HG02610 (cell line): ENCODE results near the gene XPC.
"Not testable (repeated sequence)": the region's sequence is repeated elsewhere in the genome, so short reads cannot be mapped to it uniquely, and the experiment has no call there.

Experiments
- ATAC-seq: cut with Tn5 transposase; IDR thresholded peaks from one replicate; pipeline ENCODE4 v1.9.1; 2021; ENCODE audit warnings: mild to moderate bottlenecking, moderate library complexity; ENCODE audit not compliant: unreplicated experiment

XPC gene

DNA sequence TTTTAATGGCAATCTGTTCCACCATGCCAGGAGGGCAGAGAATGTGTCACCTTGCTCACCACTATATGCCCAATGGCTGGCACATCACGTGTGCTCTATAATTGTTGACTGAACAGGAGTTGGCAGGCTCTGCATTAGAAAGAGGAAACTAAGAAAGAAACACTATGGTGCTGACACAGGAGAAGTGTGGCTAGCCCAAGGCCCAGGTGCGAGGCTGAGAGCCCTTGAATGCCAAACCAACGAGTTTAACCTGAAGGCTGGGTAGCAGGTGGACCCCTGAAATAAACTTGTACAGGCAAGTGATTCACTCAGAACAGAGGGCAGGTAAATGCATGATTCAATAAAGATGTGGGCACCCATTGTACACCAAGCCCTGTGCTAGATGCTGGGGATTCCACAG, 56.1 kb downstream of the XPC start:
- ATAC-seq = no peak

DNA sequence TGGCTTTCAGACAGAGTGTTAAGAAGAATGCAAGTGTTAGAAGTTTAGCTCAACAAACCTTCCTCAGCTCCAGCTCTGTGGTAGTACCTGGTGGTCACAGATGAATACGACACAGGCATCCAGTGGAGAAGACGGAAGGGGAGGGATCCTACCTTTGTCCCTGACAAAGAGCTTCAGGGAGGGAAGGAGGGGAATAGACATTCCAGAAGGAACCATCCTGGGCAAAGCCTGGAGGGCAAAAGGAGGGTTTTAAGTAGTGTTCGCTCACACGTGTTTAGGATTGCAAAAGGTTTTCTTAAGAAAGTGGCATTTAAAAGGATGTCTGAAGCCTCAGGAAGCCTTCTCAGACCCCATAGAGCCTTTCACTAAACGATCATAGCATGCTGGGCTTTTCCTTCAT, 56.5 kb downstream of the XPC start:
- no peak for ATAC-seq

DNA sequence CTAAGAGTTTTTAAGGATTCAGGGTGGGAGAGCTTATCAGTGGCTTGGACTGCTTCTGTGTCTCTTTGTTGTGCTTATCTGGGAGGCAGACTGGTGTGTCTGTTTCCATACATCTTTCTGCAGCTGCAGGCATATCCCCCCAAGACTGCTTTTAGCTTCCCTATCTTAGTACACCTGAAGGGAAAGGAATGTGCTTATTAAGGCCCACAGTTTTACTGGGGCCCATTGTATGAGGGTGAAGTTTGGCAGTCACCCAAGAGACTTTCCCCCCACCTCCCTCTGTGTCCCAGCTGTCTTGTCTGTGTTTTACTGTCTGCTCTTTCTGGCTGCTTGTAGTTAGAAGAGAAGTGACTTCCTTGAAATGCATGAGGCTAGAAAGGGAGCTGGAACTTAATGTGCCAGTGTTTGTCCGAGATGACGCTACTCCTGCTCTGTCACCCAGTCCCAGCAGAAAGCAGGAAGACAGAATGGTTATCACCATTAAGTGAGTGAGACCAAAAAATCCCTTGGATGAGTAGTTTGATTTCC, 57.4 kb downstream of the XPC start:
- ATAC-seq = not testable (repeated sequence)

DNA sequence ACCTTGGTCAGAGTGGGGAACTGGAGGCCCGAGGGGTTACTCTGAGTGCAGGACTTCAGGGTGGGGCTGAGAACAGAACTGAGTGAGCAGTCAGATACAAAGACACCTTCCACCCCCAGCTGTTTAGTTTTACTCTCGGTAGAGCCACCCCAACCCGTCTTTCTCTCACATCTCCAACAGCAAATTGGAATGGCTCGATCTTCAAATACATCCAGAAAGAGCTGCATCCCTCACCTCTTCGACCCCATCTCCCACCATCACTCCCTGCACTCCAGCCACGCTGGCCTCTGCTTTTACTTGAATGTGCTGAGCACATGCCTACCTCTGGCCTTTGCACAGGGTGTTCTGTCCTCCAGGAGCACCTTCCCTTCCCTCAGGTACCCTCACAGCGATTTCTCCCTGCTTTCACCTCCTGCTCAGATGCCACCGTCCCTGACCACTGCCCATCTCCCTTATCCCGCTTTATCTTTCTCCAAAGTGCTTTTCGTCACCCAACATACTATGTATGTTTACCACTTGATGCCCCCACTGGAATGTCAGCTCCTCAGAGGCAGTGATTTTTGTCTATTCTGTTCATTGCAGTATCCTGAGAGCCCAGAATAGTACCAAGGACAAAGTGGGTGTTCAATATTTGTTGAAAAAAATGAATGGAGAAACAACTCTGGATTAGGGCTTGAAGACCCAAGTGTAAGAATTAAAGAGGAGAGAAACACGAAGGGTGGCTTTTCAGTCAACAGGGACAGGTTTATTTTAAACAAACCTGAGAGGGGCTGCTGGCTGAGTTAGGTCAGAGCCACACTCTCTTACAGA, 58.1 kb downstream of the XPC start:
- no peak for ATAC-seq

DNA sequence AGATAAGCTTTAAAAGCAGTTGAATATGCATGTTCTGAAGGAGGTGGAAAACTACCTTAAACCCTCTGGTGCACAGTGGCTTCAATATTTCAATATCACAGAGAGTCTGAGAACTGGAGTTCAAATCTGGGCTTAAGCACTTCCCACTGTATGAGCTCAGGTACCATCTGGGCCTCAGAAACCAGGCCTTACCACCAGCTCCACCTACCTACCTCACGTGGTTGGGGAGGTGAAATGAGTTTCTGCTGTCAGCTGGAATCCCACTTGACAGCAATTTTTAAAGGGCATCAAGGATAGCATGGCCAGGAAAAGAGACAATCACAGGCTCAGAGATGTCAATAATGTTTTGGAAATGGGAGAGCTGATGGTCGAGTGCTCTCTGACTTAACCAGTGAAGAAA, 58.8 kb downstream of the XPC start:
- ATAC-seq = no peak

DNA sequence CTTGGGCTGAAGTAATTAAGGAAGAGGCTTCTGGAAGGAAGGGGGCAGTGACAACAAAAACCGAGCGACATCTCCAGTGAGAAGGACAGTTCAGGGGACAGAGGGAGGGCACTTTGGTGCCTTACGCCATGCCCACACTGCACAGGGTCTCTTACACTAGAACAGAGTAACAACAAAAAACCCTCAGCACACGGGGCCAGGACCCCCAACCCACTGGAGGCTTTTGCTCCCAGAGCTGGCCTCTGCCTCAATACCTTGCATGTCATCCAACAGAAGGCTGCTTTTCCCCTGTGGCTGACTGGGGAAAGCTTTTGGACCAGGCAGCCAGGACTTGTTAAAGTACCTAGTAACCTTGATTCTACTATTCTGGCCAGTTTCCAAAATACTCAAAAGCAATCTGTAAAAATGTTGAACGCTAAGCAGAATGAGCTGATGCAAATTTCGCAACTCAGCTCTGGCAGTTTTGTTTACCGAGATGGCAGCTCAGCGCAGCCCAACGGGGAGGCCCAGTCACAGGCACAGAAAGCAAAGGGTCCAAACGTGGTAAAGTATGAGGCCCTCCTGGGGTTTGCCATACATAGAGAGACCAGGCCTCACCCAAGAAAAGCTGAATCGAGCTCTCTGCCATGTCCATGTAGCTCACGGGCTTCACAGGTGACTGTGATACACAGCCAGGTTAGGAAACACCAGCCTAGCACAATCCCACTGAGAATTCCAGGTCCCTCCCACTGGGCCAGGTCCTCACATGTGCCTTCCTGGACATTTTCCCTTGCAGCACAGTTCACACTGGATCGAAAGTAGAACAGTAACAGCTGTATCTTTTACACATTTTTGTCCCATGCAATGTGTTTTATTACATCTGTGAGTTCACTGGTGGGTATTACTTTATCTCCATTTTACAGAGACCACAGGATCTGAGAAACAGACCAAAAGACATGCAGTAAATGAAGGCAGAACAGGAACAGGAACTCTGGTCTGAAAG, 59.7 kb downstream of the XPC start:
- no peak for ATAC-seq

DNA sequence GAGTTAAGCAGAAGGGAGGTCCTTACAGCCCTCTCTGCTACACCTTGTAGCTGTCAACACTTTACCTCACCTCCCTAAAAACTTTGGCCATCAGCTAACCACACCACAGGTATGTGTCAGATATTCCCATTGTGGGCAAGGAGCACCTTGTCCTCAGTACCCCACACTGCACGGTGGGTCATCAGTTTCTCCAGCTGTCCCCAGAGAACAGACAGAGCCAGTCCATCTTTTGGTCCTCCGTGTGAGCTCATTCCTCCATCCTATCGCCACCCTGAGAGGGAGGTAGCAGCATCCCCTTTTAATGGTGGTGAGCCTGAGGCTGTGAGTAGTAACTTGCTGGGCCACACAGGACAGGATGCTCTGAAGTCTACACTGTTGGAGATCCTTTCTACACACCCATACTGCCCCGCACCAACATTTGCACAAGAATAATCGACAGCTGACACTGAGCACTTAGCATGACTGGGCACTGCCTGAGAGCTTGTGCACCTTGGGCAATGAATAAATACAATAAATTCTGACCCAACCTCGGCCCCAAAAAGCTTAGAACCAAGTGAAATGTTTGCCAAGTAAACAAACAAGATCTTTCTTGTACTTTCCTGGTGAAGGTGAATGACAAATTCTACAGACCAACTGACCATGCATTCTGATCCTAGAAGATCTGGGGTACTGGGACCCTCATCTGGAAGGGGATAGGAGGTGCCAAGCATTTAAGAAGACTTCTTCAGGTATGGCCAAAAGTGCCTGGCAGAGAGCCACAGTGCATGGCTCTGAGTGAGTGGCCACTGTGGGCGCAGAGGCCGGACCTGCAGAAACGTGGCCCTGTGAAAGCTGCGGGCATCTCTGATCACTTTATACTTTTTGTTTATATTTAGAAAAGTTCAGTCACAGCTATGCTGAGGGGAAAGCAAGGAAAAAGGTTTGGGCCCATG, 60.7 kb downstream of the XPC start:
- ATAC-seq = no peak

DNA sequence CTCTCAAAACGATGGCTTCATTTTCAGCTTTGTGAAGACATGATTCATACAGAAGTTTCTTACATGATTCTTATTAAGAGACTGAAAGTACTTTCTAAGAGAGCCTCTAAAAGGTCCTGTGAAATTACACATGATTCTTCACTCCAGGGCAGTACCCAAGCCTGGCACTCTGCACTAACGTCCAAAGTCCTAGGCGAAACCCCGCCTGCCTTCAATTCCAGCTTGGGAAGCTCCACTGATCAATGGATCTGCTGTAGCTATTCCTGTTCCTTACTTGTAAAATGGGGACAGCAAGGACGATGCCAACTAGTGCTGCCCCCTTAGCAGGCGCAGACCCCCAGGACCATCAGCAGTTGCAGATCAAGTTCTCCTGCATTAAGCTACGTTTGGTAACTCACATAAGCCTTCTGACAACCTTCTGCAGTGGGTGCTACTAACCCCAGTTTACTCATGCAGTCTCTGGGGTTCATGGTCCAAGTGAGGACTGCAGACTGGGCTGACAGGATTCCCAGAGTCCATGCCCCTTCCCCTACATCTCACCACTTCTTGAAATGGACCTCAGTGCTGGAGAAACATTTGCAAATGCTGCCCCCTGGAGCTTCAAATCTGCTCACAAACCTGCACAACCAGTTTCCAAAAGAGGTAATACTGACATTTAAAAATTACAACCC, 64.3 kb downstream of the XPC start:
- ATAC-seq = no peak

DNA sequence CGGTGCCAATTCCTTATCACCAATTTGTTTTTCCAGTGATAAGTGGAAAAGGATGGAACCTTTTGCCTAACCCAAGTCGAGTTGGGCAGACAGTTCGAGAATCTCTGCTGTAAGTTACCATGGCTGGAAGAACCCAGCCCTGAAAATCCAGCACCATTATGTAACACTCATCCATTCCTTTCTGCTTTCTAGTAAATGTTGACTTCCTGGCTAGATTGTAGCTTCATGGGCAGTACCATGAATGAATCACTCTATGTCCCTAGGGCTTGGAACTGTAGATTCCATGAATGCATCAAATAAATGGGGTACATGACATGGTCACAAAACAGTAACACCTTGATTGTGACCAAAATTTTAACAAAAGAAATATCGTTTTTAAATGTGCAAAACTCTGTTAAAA, 67.7 kb downstream of the XPC start:
- ATAC-seq = no peak

DNA sequence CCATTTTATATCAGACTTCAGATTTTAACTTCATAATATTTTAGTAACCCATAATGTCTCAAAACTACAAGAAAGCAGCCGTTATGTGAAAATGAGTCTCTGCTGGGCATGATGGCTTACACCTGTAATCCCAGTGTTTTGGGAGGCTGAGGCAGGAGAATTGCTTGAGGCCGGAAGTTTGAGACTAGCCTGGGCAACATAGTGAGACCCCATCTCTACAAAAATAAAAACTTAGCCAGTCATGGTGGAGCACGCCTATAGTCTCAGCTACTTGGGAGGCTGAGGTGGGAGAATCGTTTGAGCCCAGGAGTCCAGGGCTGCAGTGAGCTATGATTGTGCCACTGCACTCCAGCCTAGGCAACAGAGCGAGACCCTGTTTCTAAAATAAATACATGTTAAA, 68.6 kb downstream of the XPC start:
- ATAC-seq = not testable (repeated sequence)

DNA sequence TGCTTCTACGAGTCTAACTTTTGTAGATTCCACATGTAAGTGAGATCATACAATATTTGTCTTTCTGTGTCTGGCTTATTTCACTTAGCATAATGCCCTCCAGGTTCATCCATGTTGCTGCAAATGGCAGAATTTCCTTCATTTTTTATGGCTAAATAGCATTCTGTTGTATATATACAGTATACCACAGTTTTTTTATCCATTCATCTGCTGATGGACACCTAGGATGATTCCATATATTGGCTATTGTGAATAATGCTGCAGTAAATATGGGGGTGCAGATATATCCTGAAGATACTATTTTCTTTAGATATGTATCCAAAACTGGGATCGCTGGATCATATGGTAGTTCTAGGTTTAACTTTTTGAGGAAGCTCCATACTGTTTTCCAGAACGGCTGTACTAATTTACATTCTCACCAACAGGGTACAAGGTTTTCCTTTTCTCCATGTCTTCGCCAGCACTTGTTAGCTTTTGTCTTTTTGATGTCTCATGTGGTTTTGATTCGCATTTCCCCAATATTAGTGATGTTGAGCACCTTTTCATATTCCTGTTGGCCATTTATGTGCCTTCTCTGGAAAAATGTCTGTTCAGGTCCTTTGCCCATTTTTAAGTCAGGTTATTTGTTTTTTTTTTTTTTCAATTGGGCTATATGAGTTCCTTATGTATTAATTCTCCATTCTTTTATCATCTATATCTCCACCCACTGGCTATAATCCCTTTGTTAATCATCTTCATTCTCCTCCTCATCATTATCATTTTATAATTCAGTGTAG, 80.6 kb downstream of the XPC start:
- no peak for ATAC-seq

DNA sequence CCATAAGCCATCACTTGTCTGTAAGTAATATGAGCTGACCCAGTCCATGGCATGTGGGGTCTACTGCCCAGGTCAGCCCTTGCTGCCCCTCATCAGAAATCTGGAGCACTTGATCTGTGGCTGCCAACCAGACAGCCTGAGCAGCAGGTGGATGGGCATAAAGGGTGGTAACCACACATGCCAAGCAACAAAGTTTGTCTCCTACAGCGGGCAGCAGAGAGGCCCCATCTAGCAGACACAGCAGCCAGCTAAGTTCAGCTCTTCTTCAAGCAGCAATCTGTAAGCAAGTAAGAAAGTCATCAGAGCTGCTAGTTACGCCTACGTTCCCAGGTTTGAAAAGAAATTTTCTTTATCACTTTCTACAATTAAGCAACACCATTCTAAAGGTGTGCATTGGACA, 81.7 kb downstream of the XPC start:
- no peak for ATAC-seq
